CD14-positive monocyte (primary cell): ENCODE results near the gene DCHS1. TPM values are rescaled to one million over a fixed set of nuclear protein-coding genes. Genes with fewer than 3 reads are reported as not detected.
A peak's percentile ranks its signal among the peaks of the same experiment; 100 is the strongest.

Experiments used
- DNase-seq, 3 donors: peaks; one replicate each; pipeline ENCODE4 v3.0.0-alpha.2; 2011 to 2022
- H2AFZ ChIP-seq: 2 replicates; pipeline ENCODE4 v1.6.0; 2012; ENCODE audit warnings: mild to moderate bottlenecking, low read depth, low read length, inconsistent platforms; ENCODE audit not compliant: insufficient read depth, poor library complexity, severe bottlenecking
- H3K27ac ChIP-seq, 2 donors: 1 replicate in 1 of 2; 2 replicates in 1 of 2; pipeline ENCODE4 v1.5.1; 2012 to 2013; ENCODE audit warnings: low read length in 2 of 2, control low read depth in 1 of 2, inconsistent platforms in 1 of 2, low read depth in 1 of 2, mild to moderate bottlenecking in 1 of 2
- H3K27me3 ChIP-seq, 2 donors: one replicate each; pipeline versions ENCODE4 v1.6.0 to v1.6.1; 2011 to 2013; ENCODE audit warnings: low read length in 2 of 2; ENCODE audit not compliant: control insufficient read depth in 2 of 2, insufficient read depth in 2 of 2
- H3K36me3 ChIP-seq, 2 donors: replicated peaks in 1 of 2; 1 replicate in 1 of 2; 2 replicates in 1 of 2; pipeline versions ENCODE4 v1.5.1 to v1.6.1; 2012 to 2013; ENCODE audit warnings: low read length in 2 of 2, control low read depth in 1 of 2, inconsistent platforms in 1 of 2, mild to moderate bottlenecking in 1 of 2; ENCODE audit not compliant: insufficient read depth in 2 of 2, control insufficient read depth in 1 of 2
- H3K4me1 ChIP-seq, 2 donors: 1 replicate in 1 of 2; 2 replicates in 1 of 2; pipeline versions ENCODE4 v1.5.1 to v1.6.1; 2012 to 2013; ENCODE audit warnings: low read length in 2 of 2, control low read depth in 1 of 2, inconsistent platforms in 1 of 2, mild to moderate bottlenecking in 1 of 2, moderate library complexity in 1 of 2; ENCODE audit not compliant: insufficient read depth in 2 of 2, control insufficient read depth in 1 of 2
- H3K4me2 ChIP-seq: replicated peaks from 2 replicates; pipeline ENCODE3; 2012; ENCODE audit warnings: low read length, moderate library complexity, mild to moderate bottlenecking; ENCODE audit not compliant: poor library complexity, severe bottlenecking; ENCODE audit errors: extremely low read depth
- H3K4me3 ChIP-seq, 3 experiments: fragments of 200-600 bp in 1 of 3; sonication (generic) in 1 of 3; replicated peaks in 1 of 3; 1 replicate in 2 of 3; 2 replicates in 1 of 3; pipeline ENCODE4 v1.5.1; 2011 to 2013; ENCODE audit warnings: low read length in 3 of 3, mild to moderate bottlenecking in 3 of 3, control low read depth in 2 of 3, low read depth in 2 of 3, inconsistent platforms in 1 of 3, moderate library complexity in 1 of 3
- H3K79me2 ChIP-seq: 2 replicates; pipeline ENCODE4 v1.6.0; 2012; ENCODE audit warnings: mild to moderate bottlenecking, control low read depth, inconsistent platforms, low read length, moderate library complexity; ENCODE audit not compliant: insufficient read depth
- H3K9ac ChIP-seq: 2 replicates; pipeline ENCODE4 v1.6.0; 2017; ENCODE audit warnings: low read length, mild to moderate bottlenecking; ENCODE audit not compliant: insufficient read depth, poor library complexity, severe bottlenecking
- H3K9me3 ChIP-seq, 2 donors: replicated peaks in 1 of 2; 1 replicate in 1 of 2; 2 replicates in 1 of 2; pipeline versions ENCODE4 v1.5.1 to v1.6.1; 2012 to 2013; ENCODE audit warnings: low read length in 2 of 2, control low read depth in 1 of 2; ENCODE audit not compliant: control insufficient read depth in 1 of 2, insufficient read depth in 1 of 2
- H4K20me1 ChIP-seq: 2 replicates; pipeline ENCODE4 v1.6.0; 2012; ENCODE audit warnings: mild to moderate bottlenecking, low read length, control low read depth, moderate library complexity; ENCODE audit not compliant: insufficient read depth
- H3K27ac Mint-ChIP-seq, 7 donors: one replicate each; pipeline ENCODE4 v1.8.0; 2020; ENCODE audit warnings: mild to moderate bottlenecking in 7 of 7, mixed read lengths in 7 of 7, moderate library complexity in 6 of 7, inconsistent platforms in 2 of 7
- H3K27me3 Mint-ChIP-seq, 3 donors: one replicate each; pipeline ENCODE4 v1.8.0; 2021 to 2022; ENCODE audit warnings: low read depth in 3 of 3, mild to moderate bottlenecking in 3 of 3, mixed read lengths in 3 of 3, moderate library complexity in 3 of 3, inconsistent platforms in 1 of 3
- H3K36me3 Mint-ChIP-seq, 2 donors: one replicate each; pipeline ENCODE4 v1.8.0; 2020; ENCODE audit warnings: mixed read lengths in 2 of 2, inconsistent platforms in 1 of 2, mild to moderate bottlenecking in 1 of 2
- H3K4me1 Mint-ChIP-seq: one replicate; pipeline ENCODE4 v1.8.0; 2020; ENCODE audit warnings: mild to moderate bottlenecking, mixed read lengths
- H3K4me3 Mint-ChIP-seq, 2 donors: one replicate each; pipeline ENCODE4 v1.8.0; 2020; ENCODE audit warnings: mild to moderate bottlenecking in 2 of 2, mixed read lengths in 2 of 2, moderate library complexity in 1 of 2
- H3K9me3 Mint-ChIP-seq, 7 donors: one replicate each; pipeline ENCODE4 v1.8.0; 2020 to 2022; ENCODE audit warnings: mixed read lengths in 7 of 7, mild to moderate bottlenecking in 6 of 7, moderate library complexity in 6 of 7, inconsistent platforms in 2 of 7
- CTCF ChIP-seq: fragments of 200-600 bp; IDR thresholded peaks from one replicate; pipeline ENCODE4 v1.8.0; 2022; ENCODE audit warnings: antibody characterized with exemption, mild to moderate bottlenecking
- WGBS: methylation state at CpG from one replicate; pipeline ENCODE4 v1.1.5; 2013; ENCODE audit warnings: missing lambda C conversion rate; ENCODE audit not compliant: insufficient coverage; 5-methylcytosine and 5-hydroxymethylcytosine counted together
- intact Hi-C, 2 donors: fragments of 100-400 bp; cut with micrococcal nuclease; formaldehyde crosslinking; loops; one replicate each; pipeline versions ENCODE4 v1.15.0 to v1.15.1; 2023
- polyA plus RNA-seq, 3 donors: library from polyadenylated mRNA; depleted of rRNA in 1 of 3; unstranded in 2 of 3; stranded (reverse) in 1 of 3; fragments of 300-500 nt in 2 of 3; fragments of >200 nt in 1 of 3; fragmentation: Illumina TruSeq in 2 of 3; gene quantifications; 1 replicate in 2 of 3; 2 replicates in 1 of 3; pipeline ENCODE4 v1.2.3, GENCODE V29; 2012 to 2021

DCHS1 gene
- polyA plus RNA-seq, 3 donors, result 0.01 to 0.88 (median 0.02) TPM

- no peak for TF ChIP-seq CTCF
- peaks cover 31 to 38% of the 10 kb centered on the region in 2 donors for H3K4me1 ChIP-seq
- H3K27ac ChIP-seq, result no peak overlapping the region
- peaks cover 2 to 7% of the 10 kb centered on the region in 2 donors for H3K36me3 ChIP-seq
- peaks cover 2% of the 10 kb centered on the region for H3K4me1 Mint-ChIP-seq
- H3K79me2 ChIP-seq, result peaks cover 25% of the 10 kb centered on the region
- H3K9me3 Mint-ChIP-seq, result peaks cover 0 to 2% (median 0%) of the 10 kb centered on the region in 7 donors
- no peak overlapping the region for H3K4me3 Mint-ChIP-seq
- H3K36me3 Mint-ChIP-seq, result no peaks in the 10 kb centered on the region
- peaks cover 11% of the 10 kb centered on the region for H4K20me1 ChIP-seq
- H3K9me3 ChIP-seq, result no peaks in the 10 kb centered on the region
- no peak overlapping the region for H2AFZ ChIP-seq
- no peak overlapping the region for H3K4me2 ChIP-seq
- no peak for DNase-seq
- H3K27me3 ChIP-seq, result no peaks in the 10 kb centered on the region
- WGBS, result 95% methylated on average over 16 of the region's 16 CpGs
- H3K27ac Mint-ChIP-seq, result peak overlapping the region in 1 of 7 donors; percentile 61
- intact Hi-C loops, result no loop called here
- no peak overlapping the region for H3K9ac ChIP-seq
- no peaks in the 10 kb centered on the region for H3K27me3 Mint-ChIP-seq
- H3K4me3 ChIP-seq, result no peak overlapping the region
These were observed 33.8 kb downstream of the DCHS1 start for GRCh38 chr11:6621711-6622211.

- H3K79me2 ChIP-seq, result peaks cover 37% of the 10 kb centered on the region
These were observed 35.0 kb downstream of the DCHS1 start for GRCh38 chr11:6620636-6621035.

More at GRCh38 chr11:6620636-6621035, 35.0 kb downstream of the DCHS1 start:
- Histone ChIP-seq H3K4me2 (no peak overlapping the region), H2AFZ (no peak overlapping the region), H3K4me1 (peaks cover 34 to 47% of the 10 kb centered on the region in 2 donors), H4K20me1 (peaks cover 19% of the 10 kb centered on the region), H3K4me3 (no peak overlapping the region), H3K27me3 (no peaks in the 10 kb centered on the region), H3K9me3 (no peaks in the 10 kb centered on the region), H3K36me3 (peaks cover 13 to 18% of the 10 kb centered on the region in 2 donors), H3K9ac (no peak overlapping the region), H3K27ac (peak overlapping the region in 1 of 2 donors; percentile 50)
- H3K4me3 Mint-ChIP-seq, result no peak overlapping the region
- H3K27me3 Mint-ChIP-seq, result no peaks in the 10 kb centered on the region
- H3K27ac Mint-ChIP-seq, result no peak overlapping the region
- no CpG with 5 or more reads among the region's 1 CpG for WGBS
- H3K9me3 Mint-ChIP-seq, result no peaks in the 10 kb centered on the region
- H3K36me3 Mint-ChIP-seq, result no peaks in the 10 kb centered on the region
- peaks cover 13% of the 10 kb centered on the region for H3K4me1 Mint-ChIP-seq
- peak in 2 of 3 donors; percentile 40 to 68 for DNase-seq
- intact Hi-C loops, result no loop called here
- TF ChIP-seq CTCF, result no peak
